Liver (tissue), 9 donors: ENCODE data around the gene ZBTB11. TPM values are rescaled to one million over a fixed set of nuclear protein-coding genes. Genes with fewer than 3 reads are reported as not detected.

ENCODE experiments used
- DNase-seq: peaks from one replicate; pipeline ENCODE4 v3.0.0-alpha.2; 2017; ENCODE audit warnings: low spot score
- H3K27ac ChIP-seq, 2 donors: one replicate each; pipeline ENCODE4 v1.7.0; 2013; ENCODE audit warnings: inconsistent platforms in 2 of 2, low read length in 2 of 2, control low read depth in 1 of 2, low read depth in 1 of 2, mild to moderate bottlenecking in 1 of 2
- H3K27me3 ChIP-seq, 4 donors: one replicate each; pipeline versions ENCODE4 v1.6.1 to v1.7.0; 2013; ENCODE audit warnings: low read length in 3 of 4, inconsistent platforms in 1 of 4, mild to moderate bottlenecking in 1 of 4, moderate library complexity in 1 of 4; ENCODE audit not compliant: control insufficient read depth in 4 of 4, insufficient read depth in 4 of 4
- H3K36me3 ChIP-seq, 4 donors: one replicate each; pipeline versions ENCODE4 v1.6.1 to v1.7.0; 2013; ENCODE audit warnings: low read length in 3 of 4, mild to moderate bottlenecking in 3 of 4, low read depth in 1 of 4, moderate library complexity in 1 of 4; ENCODE audit not compliant: control insufficient read depth in 4 of 4, insufficient read depth in 3 of 4
- H3K4me1 ChIP-seq, 4 donors: one replicate each; pipeline versions ENCODE4 v1.6.1 to v1.7.0; 2013; ENCODE audit warnings: low read length in 3 of 4, mild to moderate bottlenecking in 3 of 4, moderate library complexity in 1 of 4; ENCODE audit not compliant: control insufficient read depth in 4 of 4, insufficient read depth in 4 of 4
- H3K4me3 ChIP-seq, 3 donors: one replicate each; pipeline versions ENCODE4 v1.6.1 to v1.7.0; 2013; ENCODE audit warnings: low read length in 3 of 3, control low read depth in 1 of 3, low read depth in 1 of 3, mild to moderate bottlenecking in 1 of 3
- H3K9ac ChIP-seq, 2 donors: one replicate each; pipeline ENCODE4 v1.7.0; 2013; ENCODE audit warnings: low read length in 2 of 2, mild to moderate bottlenecking in 2 of 2, moderate library complexity in 2 of 2, control low read depth in 1 of 2, low read depth in 1 of 2
- H3K9me3 ChIP-seq, 4 donors: one replicate each; pipeline versions ENCODE4 v1.6.1 to v1.7.0; 2013; ENCODE audit warnings: low read length in 3 of 4; ENCODE audit not compliant: control insufficient read depth in 4 of 4
- CTCF ChIP-seq: fragments of 150-350 bp; IDR thresholded peaks from 2 replicates; pipeline ENCODE4 v1.5.1; 2017; ENCODE audit warnings: improper control_type of control experiment, low read depth, low read length; ENCODE audit not compliant: missing input control
- EGR1 ChIP-seq, 2 donors: IDR thresholded peaks; 2 replicates each; pipeline ENCODE4 v1.6.1; 2016 to 2018; ENCODE audit warnings: antibody characterized with exemption in 2 of 2, low read depth in 2 of 2
- FOXA1 ChIP-seq: IDR thresholded peaks from 2 replicates; pipeline ENCODE4 v1.6.1; 2016; ENCODE audit warnings: antibody characterized with exemption
- FOXA2 ChIP-seq: IDR thresholded peaks from 2 replicates; pipeline ENCODE4 v1.6.1; 2016; ENCODE audit warnings: antibody characterized with exemption
- GABPA ChIP-seq, 2 donors: IDR thresholded peaks in 1 of 2; conservative IDR thresholded peaks in 1 of 2; 2 replicates each; pipeline ENCODE4 v1.6.1; 2016; ENCODE audit warnings: antibody characterized with exemption in 2 of 2, mild to moderate bottlenecking in 1 of 2, moderate library complexity in 1 of 2
- HNF4A ChIP-seq, 2 donors: conservative IDR thresholded peaks; 2 replicates each; pipeline ENCODE4 v1.6.1; 2016; ENCODE audit warnings: antibody characterized with exemption in 2 of 2, mild to moderate bottlenecking in 2 of 2
- HNF4G ChIP-seq: IDR thresholded peaks from 2 replicates; pipeline ENCODE4 v1.6.1; 2016; ENCODE audit warnings: antibody characterized with exemption
- JUND ChIP-seq, 2 donors: IDR thresholded peaks; 2 replicates each; pipeline ENCODE4 v1.6.1; 2016; ENCODE audit warnings: antibody characterized with exemption in 2 of 2
- MAX ChIP-seq: IDR thresholded peaks from 2 replicates; pipeline ENCODE4 v1.6.1; 2016; ENCODE audit warnings: antibody characterized with exemption
- NR2F2 ChIP-seq: IDR thresholded peaks from 2 replicates; pipeline ENCODE4 v1.6.1; 2016; ENCODE audit warnings: antibody characterized with exemption
- RAD21 ChIP-seq, 2 donors: IDR thresholded peaks; 2 replicates each; pipeline ENCODE4 v1.6.1; 2016; ENCODE audit warnings: antibody characterized with exemption in 2 of 2, mild to moderate bottlenecking in 2 of 2
- RXRA ChIP-seq, 2 donors: IDR thresholded peaks; 2 replicates each; pipeline ENCODE4 v1.6.1; 2017 to 2018; ENCODE audit warnings: antibody characterized with exemption in 2 of 2, mild to moderate bottlenecking in 1 of 2
- SP1 ChIP-seq: IDR thresholded peaks from 2 replicates; pipeline ENCODE4 v1.6.1; 2018; ENCODE audit warnings: antibody characterized with exemption, mild to moderate bottlenecking
- TAF1 ChIP-seq: conservative IDR thresholded peaks from 2 replicates; pipeline ENCODE4 v1.6.1; 2016; ENCODE audit warnings: antibody characterized with exemption, mild to moderate bottlenecking
- YY1 ChIP-seq: IDR thresholded peaks from 2 replicates; pipeline ENCODE4 v1.6.1; 2016; ENCODE audit warnings: antibody characterized with exemption, mild to moderate bottlenecking
- ZBTB33 ChIP-seq: IDR thresholded peaks from 2 replicates; pipeline ENCODE4 v1.6.1; 2016; ENCODE audit warnings: antibody characterized with exemption
- WGBS: extraction: QIAGEN DNeasy Blood & Tissue Kit; methylation state at CpG from one replicate; pipeline ENCODE4 v1.1.7; 2013; 5-methylcytosine and 5-hydroxymethylcytosine counted together
- polyA plus RNA-seq, 2 donors: library from polyadenylated mRNA; stranded (reverse) in 1 of 2; unstranded in 1 of 2; fragments of 200-250 nt in 1 of 2; fragments of >200 nt in 1 of 2; fragmentation: Nextera tagmentation in 1 of 2; extraction: Ambion mirVana in 1 of 2; gene quantifications; one replicate each; pipeline versions ENCODE4 v1.2.1 to v1.2.3, GENCODE V29; 2013 to 2015
- total RNA-seq, 2 donors: library from RNA; depleted of rRNA; stranded (reverse); fragments of >200 nt; gene quantifications; one replicate each; pipeline ENCODE4 v1.2.3, GENCODE V29; 2014
- TF ChIP-seq, protein P1 (sequence below): IDR thresholded peaks from 2 replicates; pipeline ENCODE4 v1.6.1; 2016; ENCODE audit warnings: antibody characterized with exemption, mild to moderate bottlenecking
- TF ChIP-seq, protein P2 (sequence below): IDR thresholded peaks from 2 replicates; pipeline ENCODE4 v1.6.1; 2016; ENCODE audit warnings: antibody characterized with exemption
- donor health status: healthy.
- donor health status: healthy.
- donor health status: healthy.
- donor health status: healthy.
- donor health status: healthy.

ZBTB11 gene
- total and polyA plus RNA-seq, 4 donors: 3.8 to 18.7 (median 9.2) TPM

DNA sequence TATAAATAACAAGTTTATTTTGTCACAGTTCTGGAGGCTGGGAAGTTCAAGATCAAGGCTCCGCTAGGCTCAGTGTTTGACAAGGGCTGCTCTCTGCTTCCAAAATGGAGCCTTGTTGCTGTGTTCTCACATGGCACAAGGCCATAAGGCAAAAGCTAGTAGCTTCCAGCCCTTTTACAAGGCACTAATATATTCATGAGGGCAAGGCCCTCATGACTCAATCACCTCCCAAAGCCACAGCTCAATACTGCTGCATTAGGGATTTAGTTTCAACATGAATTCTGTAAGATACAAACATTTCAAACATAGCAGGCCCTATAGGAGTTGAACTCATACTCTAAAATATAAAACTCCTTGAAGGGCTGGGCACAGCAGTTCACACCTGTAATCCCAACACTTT lies 30.2 kb downstream of the ZBTB11 start:
- no peak overlapping the region for H3K27ac ChIP-seq
- no peak overlapping the region for H3K4me3 ChIP-seq
- no peaks in the 10 kb centered on the region for H3K9me3 ChIP-seq
- 94% methylated on average over 1 of the region's 1 CpG for WGBS
- no peaks in the 10 kb centered on the region for H3K4me1 ChIP-seq
- H3K9ac ChIP-seq: no peak overlapping the region
- TF ChIP-seq GABPA (IDR thresholded peaks at IDR 0.05 in 1 of 2, conservative IDR thresholded peaks at IDR 0.05 in 1 of 2): no peak
- TF ChIP-seq SP1: no peak
- TF ChIP-seq, protein P1, sequence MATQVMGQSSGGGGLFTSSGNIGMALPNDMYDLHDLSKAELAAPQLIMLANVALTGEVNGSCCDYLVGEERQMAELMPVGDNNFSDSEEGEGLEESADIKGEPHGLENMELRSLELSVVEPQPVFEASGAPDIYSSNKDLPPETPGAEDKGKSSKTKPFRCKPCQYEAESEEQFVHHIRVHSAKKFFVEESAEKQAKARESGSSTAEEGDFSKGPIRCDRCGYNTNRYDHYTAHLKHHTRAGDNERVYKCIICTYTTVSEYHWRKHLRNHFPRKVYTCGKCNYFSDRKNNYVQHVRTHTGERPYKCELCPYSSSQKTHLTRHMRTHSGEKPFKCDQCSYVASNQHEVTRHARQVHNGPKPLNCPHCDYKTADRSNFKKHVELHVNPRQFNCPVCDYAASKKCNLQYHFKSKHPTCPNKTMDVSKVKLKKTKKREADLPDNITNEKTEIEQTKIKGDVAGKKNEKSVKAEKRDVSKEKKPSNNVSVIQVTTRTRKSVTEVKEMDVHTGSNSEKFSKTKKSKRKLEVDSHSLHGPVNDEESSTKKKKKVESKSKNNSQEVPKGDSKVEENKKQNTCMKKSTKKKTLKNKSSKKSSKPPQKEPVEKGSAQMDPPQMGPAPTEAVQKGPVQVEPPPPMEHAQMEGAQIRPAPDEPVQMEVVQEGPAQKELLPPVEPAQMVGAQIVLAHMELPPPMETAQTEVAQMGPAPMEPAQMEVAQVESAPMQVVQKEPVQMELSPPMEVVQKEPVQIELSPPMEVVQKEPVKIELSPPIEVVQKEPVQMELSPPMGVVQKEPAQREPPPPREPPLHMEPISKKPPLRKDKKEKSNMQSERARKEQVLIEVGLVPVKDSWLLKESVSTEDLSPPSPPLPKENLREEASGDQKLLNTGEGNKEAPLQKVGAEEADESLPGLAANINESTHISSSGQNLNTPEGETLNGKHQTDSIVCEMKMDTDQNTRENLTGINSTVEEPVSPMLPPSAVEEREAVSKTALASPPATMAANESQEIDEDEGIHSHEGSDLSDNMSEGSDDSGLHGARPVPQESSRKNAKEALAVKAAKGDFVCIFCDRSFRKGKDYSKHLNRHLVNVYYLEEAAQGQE: no peak
- no peak for TF ChIP-seq MAX
- TF ChIP-seq HNF4G: no peak
- TF ChIP-seq, protein P2, sequence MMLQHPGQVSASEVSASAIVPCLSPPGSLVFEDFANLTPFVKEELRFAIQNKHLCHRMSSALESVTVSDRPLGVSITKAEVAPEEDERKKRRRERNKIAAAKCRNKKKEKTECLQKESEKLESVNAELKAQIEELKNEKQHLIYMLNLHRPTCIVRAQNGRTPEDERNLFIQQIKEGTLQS: no peak
- no peak for TF ChIP-seq TAF1
- no peak for TF ChIP-seq RXRA (IDR thresholded peaks at IDR 0.05)
- TF ChIP-seq FOXA1: no peak
- no peak for TF ChIP-seq ZBTB33
- TF ChIP-seq CTCF: no peak
- TF ChIP-seq NR2F2: no peak
- TF ChIP-seq JUND (IDR thresholded peaks at IDR 0.05): no peak
- TF ChIP-seq HNF4A (conservative IDR thresholded peaks at IDR 0.05): no peak
- no peak for TF ChIP-seq EGR1 (IDR thresholded peaks at IDR 0.05; ENCODE audit: low read depth in 2 of 2)
- TF ChIP-seq RAD21 (IDR thresholded peaks at IDR 0.05): no peak
- no peak for TF ChIP-seq YY1
- no peak for TF ChIP-seq FOXA2
- no peak for DNase-seq
- H3K36me3 ChIP-seq: peaks cover 4 to 25% (median 15%) of the 10 kb centered on the region in 4 donors
- no peaks in the 10 kb centered on the region for H3K27me3 ChIP-seq
